Kidney tubule cell (primary cell): ENCODE data around the gene POLDIP3.
"Not testable (repeated sequence)": the region's sequence is repeated elsewhere in the genome, so short reads cannot be mapped to it uniquely, and the experiment has no call there.

Source experiments
- DNase-seq: peaks from one replicate; pipeline ENCODE4 v3.0.0-alpha.2; 2018; ENCODE audit warnings: low spot score

POLDIP3 gene

GRCh38 chr22:42584364-42584940 is 30.2 kb downstream of the POLDIP3 start:
- DNase-seq: no peak

GRCh38 chr22:42582987-42583386 is 31.7 kb downstream of the POLDIP3 start:
- DNase-seq: no peak

- peak; percentile 68 for DNase-seq
These were observed 32.6 kb downstream of the POLDIP3 start for GRCh38 chr22:42581762-42582716.

GRCh38 chr22:42581194-42581761 is 33.4 kb downstream of the POLDIP3 start:
- DNase-seq: peak; percentile 23

- DNase-seq: not testable (repeated sequence)
These were observed 34.6 kb downstream of the POLDIP3 start for GRCh38 chr22:42580040-42580439.

GRCh38 chr22:42577623-42578240 is 37.0 kb downstream of the POLDIP3 start:
- DNase-seq: no peak

- DNase-seq: not testable (repeated sequence)
These were observed 37.5 kb downstream of the POLDIP3 start for GRCh38 chr22:42577141-42577540.

GRCh38 chr22:42575996-42576574 is 38.6 kb downstream of the POLDIP3 start:
- DNase-seq: not testable (repeated sequence)

GRCh38 chr22:42574468-42574867 is 40.2 kb downstream of the POLDIP3 start:
- DNase-seq: not testable (repeated sequence)

GRCh38 chr22:42574046-42574445 is 40.6 kb downstream of the POLDIP3 start:
- DNase-seq: not testable (repeated sequence)

GRCh38 chr22:42571068-42571467 is 43.6 kb downstream of the POLDIP3 start:
- DNase-seq: not testable (repeated sequence)

- DNase-seq: not testable (repeated sequence)
These were observed 44.1 kb downstream of the POLDIP3 start for GRCh38 chr22:42570580-42570979.

- not testable (repeated sequence) for DNase-seq
These were observed 46.7 kb downstream of the POLDIP3 start for GRCh38 chr22:42567950-42568349.

- DNase-seq: no peak
These were observed 48.7 kb downstream of the POLDIP3 start for GRCh38 chr22:42565956-42566355.

GRCh38 chr22:42564699-42565098 is 50.0 kb downstream of the POLDIP3 start:
- no peak for DNase-seq

GRCh38 chr22:42563943-42564342 is 50.7 kb downstream of the POLDIP3 start:
- DNase-seq: not testable (repeated sequence)

- no peak for DNase-seq
These were observed 52.0 kb downstream of the POLDIP3 start for GRCh38 chr22:42562684-42563083.

GRCh38 chr22:42562279-42562678 is 52.4 kb downstream of the POLDIP3 start:
- no peak for DNase-seq

GRCh38 chr22:42561856-42562255 is 52.8 kb downstream of the POLDIP3 start:
- no peak for DNase-seq

- peak; percentile 42 for DNase-seq
These were observed 53.9 kb downstream of the POLDIP3 start for GRCh38 chr22:42560781-42561180.

GRCh38 chr22:42560381-42560780 is 54.3 kb downstream of the POLDIP3 start:
- peak; percentile 17 for DNase-seq
